HCEC 1CT (cell line): ENCODE data around the gene KL.

Experiments
- DNase-seq: peaks from one replicate; pipeline ENCODE4 v3.0.0-alpha.2; 2017

KL gene

GRCh38 chr13:33016414-33017322, at the start of gene KL:
Gene KL (plus strand): TSS chr13:33016423. CDS start chr13:33016441, 18 bp downstream.
- DNase-seq = no peak

GRCh38 chr13:32967584-32968182, 48.5 kb upstream of the KL start:
- no peak for DNase-seq

DNA sequence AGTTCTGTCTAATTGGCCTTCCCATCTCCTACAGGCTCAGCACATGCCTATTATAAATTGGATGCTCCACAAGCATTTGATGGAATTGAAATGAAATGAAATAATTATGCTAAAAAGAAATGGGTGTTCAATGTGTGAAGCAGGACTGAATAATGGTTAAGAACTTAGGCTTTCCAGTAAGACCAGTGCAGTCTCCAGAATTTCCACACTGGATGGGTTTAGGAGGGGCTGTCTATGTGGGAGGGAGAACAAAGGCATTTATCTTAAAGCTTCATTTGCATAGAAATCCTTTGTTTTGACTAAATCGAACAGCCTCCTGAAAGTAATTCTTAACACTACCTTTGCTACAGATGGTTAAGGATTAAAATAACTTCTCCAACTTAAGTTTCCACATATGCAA, 47.9 kb upstream of the KL start:
- no peak for DNase-seq

DNA sequence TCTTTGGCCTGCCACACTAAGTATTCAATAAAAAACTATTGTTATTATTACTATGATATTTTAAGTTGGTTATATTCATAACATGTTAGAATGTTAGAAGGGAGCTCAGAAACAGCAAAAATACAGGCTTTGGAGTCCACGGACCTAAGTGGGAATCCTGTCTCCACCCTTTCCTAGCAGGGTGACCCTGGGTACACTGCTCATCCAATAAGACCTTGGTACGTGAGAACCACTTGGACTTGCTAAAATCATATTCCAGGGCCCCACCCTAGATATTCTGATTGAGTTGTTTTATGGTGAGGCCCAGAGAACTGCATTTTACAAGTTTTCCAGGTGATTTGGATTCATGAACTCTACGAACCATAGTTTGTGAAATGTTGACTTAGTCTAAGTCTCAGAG, 47.4 kb upstream of the KL start:
- DNase-seq = no peak

DNA sequence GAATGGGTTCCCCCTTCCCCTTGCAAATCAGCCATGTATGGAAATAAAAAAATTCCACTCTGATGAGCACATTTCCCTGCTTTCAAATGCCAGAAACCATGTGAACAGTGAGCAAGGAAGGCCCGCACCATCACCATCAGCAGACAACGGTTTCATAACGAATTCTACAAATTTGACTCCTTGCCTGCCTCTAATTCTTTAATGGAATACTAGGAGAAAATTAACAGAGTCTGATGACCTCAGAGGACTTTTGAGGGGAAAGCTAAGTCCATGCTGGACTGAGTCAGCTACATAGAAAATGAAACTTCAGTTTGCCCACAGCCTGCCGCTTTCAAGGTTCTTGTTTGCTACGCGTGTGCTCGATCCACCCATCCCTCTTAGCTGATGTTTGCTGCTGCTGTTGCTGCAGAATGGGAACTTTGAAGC, 46.7 kb upstream of the KL start:
- peak; percentile 47 for DNase-seq

DNA sequence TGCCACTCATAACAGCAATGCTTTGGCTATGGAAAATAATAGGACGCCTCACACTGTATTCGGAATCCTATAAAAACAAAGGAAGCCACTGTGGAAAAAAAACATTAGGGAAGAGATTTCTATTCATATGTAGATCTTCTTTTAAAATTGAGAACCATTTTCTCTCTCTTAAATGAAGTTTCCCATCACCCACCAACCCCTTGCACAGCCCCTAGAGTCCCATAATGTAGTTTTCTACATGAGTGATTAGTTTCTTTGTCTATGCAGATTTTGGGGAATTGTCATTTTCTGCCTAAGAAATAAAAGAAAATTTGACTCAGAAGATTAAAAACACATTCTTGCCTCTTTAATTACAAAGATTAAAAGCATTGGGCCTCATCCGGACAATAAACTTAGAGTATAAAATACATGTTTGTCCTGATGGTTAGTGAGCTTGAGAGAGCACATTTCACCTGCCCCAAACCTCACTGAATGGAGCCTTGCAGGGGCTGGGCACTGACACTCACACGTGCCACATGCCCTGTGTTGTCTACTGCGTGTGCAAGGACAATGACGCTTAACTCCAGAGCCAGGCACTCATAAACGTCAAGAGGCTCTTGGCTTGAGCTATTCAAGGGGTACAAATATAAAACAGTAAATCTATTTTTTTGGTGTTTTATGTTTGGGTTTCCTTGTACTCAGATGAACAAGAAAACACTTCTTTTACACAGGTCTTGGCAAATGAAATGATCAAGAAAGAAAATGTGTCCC, 40.0 kb upstream of the KL start:
- no peak for DNase-seq

- no peak for DNase-seq
These were observed 39.3 kb upstream of the KL start for GRCh38 chr13:32976912-32977311.

DNA sequence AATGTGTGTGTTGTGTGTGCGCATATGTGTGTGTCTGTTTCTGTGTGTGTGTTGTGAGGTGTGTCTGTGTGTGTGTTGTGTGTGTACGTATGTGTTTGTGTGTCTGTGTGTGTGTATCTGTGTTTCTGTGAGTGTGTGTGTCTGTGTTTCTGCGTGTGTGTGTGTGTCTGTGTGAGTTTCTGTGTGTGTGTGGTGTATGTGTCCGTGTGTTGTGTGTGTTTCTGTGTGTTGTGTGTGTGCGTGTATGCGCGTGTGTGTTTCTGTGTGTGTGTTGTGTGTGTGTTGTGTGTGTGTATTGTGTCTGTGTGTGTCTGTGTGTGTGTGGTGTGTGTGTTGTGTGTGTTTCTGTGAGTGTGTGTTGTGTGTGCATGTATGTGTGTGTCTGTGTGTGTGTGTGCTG, 38.9 kb upstream of the KL start:
- DNase-seq = no peak

- DNase-seq = no peak
These were observed 37.9 kb upstream of the KL start for GRCh38 chr13:32978278-32978677.

DNA sequence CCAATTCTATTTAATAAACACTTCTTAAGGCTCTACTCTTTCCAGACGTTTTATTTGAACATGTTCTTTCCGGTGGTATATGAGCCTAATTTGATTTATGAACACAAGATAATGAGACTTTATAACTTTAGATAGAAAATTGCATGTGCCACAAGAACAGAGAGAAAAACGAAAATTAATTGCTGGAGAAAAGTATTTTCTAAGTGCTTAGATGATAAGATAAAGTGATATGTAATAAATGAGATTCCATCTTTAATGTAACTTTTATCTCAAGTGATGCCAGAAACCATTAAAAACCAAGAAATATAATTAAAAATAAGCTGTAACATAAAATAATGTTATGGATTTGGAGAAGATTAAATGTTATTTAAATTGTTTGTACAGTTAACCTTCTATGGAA, 33.2 kb upstream of the KL start:
- DNase-seq = no peak

DNA sequence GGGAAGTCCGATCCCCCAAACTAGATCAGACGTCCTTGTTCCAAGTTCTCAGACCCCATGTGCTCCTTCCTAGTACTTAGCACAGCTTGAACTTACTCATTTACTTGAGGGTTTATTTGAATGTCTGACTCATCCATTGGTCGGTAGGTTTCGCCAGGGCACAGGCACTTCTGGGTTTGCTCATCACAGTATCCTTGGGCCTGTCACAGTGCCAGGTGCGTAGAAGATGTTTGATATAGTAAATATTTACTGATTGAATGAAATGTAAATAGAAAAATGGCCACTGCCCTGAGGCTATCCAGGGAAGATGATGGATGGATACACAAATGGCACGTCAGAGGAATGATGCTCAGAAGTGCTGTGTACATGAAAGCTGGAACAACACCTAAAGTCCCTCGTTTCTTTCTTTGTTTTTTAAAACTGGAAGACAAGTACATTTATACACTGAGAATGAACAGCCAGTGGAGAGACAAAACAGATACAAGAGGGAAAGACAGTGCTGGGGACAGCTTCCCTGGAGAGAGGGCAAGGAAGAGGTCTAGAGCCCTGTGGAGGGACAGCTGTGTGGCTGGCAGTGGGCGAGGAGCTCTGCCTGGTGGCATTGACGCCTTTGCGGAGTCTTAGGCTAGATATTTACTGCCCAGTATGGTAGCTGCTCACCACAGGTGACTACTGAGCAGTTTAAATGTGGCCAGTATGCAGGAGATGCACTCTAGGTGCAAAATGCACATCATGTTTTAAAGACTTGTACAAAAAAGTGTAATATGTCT, 31.2 kb upstream of the KL start:
- DNase-seq = peak; percentile 66

- DNase-seq = no peak
These were observed 29.7 kb upstream of the KL start for GRCh38 chr13:32986552-32986951.

DNA sequence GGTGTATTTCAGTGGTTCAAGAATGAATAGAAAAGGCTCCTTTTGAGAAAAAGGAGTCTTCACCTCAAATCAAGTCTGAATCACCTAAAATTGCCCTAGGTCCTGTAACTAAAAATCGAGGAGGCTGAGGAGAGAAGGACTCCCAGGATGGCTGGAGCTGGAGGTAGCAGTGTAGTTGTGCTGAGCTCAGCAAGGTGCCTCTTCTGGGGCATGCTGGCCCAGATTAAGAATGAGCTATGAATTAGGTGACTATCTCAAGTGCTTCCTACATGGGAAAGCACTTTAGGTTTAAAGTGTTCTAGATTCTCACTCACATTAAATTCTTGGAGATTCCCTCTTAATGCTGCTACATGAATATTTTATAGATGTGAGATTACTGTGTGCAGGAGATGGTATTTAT, 28.8 kb upstream of the KL start:
- DNase-seq = no peak

DNA sequence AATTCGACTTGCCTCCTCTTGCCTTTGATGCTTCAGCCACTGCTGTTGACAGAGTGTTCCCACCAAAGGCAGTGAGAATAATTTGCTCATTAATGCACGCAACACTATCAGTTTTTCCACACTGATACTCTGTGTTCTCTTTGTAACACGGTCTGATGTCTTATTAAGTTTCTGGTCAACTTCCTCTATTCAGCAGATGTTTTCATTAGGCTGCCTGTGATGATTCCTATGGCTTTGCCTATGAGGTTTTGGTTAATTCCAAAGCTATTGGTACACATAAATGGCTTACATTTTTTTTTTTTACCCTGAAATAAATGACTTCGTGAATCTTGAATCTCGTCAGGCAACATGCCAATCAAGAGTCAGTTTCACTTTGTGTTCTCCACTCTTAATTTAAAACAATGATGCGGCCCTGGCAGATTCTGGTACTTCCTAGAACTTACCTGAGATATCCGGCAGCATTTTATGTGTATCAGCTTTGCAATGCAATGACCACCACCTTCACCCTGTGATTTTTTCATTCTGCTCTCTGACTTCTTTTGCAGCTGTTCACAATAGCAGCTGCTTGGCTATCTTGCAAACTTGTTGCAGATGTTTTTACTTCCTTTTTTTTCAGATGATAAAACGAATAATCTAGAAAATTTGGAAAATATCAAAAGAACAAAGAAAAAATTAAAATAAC, 27.5 kb upstream of the KL start:
- DNase-seq = no peak

GRCh38 chr13:32989290-32989667, 26.9 kb upstream of the KL start:
- no peak for DNase-seq

DNA sequence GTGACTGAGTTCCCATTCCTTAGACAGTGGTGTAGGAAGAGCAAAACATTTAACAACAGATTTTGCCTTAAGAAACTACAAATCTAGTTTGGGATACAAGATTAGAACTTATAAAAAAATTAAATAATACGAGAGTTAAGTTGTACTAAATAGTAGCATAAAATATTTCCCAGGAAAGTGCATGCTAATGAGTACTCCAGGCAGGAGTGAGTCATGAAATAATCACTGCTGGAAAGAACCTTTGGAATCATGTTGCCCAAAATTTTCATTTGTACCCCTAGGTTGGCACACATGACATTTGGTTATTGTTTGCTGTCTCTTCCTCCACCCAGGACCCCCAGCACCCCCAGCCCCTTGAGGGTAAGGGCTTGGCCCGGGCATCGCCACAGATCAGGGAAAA, 26.3 kb upstream of the KL start:
- no peak for DNase-seq

DNA sequence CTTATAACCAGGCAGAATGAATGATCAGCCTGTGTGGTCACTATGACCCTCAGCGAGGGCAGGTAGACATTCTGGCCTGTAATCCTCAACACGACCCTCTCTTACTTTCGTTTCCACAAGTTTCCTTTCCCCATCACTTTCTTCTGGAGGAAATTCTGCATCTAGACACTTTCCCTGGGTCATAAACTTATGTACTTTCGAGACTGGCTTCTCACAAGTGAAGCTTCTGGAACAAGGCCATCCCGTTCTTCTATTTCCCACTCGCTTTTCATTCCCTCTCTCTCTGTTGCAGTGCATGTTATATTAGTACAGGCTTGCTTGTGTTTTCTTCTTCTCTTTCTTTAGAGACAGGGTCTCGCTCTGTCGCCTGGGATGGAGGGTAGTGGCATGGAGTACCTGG, 23.1 kb upstream of the KL start:
- no peak for DNase-seq

DNA sequence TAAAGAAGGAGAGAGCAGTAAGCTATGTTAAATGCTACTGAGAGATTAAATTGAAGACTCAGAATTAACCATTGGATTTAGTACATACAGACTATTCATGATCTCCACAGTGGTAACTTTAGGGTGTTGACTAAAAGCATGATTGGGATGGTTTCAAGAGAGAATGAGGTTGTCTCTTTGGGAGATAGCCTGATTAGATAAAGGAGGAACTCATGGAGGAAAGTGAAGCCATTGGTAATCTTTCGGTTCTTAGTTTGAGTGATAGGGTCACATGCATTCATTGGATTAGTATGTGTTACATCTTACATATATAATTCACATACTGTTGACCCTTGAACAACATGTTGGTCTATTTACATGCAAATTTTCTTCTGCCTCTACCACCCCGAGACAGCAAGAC, 18.8 kb upstream of the KL start:
- DNase-seq = no peak

GRCh38 chr13:32998966-32999365, 17.3 kb upstream of the KL start:
- no peak for DNase-seq

- no peak for DNase-seq
These were observed 15.9 kb upstream of the KL start for GRCh38 chr13:33000365-33000764.

GRCh38 chr13:33003458-33004019, 12.7 kb upstream of the KL start:
- DNase-seq = no peak

DNA sequence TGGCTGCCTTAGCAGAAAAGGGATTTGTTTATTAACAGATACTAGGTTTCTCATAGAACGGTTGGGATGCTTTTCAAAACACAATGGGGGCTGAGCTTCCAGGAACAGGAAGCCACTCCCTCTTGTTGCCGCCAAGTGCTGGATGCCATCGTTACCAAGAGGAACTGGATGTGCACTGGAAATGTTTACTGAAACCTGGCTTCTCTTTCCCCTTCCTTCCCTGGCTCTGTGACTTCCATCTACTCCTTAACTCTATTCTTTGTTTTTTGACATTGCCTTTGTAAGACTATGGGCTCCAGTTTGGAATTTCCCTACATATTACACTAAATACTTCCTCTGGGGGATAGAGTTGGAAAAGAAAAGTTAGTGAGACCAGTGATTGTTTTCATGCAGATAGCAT, 11.7 kb upstream of the KL start:
- no peak for DNase-seq
